Stimulated activated CD4-positive, alpha-beta T cell treated with anti-CD3 and anti-CD28 coated beads, Interleukin-4, amount 100 ng/mL, for 48 hours (primary cell): ENCODE data around the gene ABITRAM.
"Not testable (repeated sequence)": the region's sequence is repeated elsewhere in the genome, so short reads cannot be mapped to it uniquely, and the experiment has no call there.

Experiments used
- DNase-seq, 2 donors: peaks; one replicate each; pipeline ENCODE4 v3.0.0-alpha.2; 2020; ENCODE audit warnings: low read depth in 2 of 2

Gene ABITRAM

GRCh38 chr9:108934323-108934893 lies at the start of gene ABITRAM:
TSS of gene ABITRAM (plus strand) at chr9:108934400. CDS start at chr9:108934487, 87 bp downstream.
- DNase-seq: peak; percentile 58 to 63

GRCh38 chr9:108884701-108885100 lies 49.5 kb upstream of the ABITRAM start:
- DNase-seq: no peak

DNA sequence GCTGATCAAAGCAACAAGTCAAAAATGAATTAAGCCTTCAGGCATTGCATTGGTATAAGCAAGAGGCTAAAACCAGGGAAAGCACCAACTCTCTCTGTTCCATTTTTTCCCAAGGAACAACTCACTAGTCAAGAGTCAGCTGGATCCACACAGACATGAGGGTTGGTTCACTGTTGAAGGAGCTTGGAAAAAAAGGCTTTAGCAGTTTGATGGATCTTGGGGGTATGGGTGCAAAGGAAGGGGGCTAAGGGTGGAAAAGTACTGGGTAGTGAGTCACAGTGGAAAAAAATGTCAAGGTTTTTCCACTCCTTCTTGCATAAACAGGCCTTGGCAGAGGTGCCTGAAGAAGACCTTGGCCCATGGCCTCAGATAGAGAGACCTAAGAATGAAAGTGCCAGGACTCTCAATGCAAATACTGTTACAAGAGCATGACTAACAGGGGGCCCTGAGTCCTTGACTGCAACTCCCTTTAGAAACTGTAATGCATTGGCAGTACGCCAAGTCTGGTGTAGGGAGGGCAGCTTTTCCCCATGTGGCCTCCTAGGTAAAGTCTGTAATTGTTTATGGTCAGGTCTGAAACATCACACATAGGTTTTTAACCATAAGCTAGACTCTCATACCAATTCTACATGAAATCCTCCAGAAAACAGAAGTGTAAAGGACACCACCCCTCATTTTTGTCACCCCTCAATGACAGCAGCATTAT lies 48.4 kb upstream of the ABITRAM start:
- DNase-seq: peak; percentile 47 to 54

DNA sequence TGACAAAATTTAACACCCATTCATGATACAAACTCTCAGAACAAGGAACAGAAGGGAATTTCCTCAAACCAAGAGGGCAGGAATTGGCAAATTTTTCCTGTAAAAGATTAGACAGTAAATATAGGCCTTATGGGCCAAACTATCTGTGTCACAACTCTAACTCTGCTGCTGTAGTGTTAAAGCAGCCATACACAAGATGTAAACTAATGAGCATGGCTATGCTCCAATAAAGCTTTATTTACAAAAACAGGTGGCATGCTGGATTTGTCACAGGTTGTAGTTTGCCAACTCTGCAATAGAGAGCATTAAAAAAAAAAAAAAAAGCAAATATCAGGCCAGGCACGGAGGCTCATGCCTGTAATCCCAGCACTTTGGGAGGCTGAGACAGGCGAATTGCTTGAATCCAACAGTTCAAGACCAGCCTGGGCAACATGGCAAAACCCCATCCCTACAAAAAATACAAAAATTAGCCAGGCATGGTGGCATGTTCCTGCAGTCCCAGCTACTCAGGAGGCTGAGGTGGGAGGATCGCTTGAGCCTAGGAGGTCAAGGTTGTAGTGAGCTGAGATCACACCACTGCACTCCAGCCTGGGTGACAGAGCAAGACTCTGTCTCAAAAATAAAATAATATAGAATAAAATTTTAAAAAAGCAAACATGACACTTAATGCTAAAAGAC lies 47.5 kb upstream of the ABITRAM start:
- DNase-seq: not testable (repeated sequence)

DNA sequence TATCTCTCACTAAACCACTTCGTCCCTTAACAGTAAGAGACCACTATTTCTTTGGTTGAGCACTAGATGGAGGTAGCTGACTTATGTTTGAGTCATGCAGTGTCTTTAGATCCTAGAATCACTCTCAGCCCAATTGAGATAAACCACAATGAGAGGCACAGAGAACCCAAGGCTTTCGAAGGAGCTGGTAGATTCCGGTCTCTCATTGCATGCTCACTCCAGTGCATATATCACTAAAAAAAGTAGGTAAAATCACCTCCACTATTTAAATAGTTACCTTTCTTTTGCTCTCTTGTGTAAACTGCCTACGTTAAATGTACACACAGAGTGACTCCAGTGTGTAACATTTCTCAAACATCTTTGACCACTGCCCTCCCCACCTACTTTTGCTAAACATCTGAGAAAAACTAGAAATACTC lies 44.5 kb upstream of the ABITRAM start:
- DNase-seq: no peak

- DNase-seq: no peak
Measured at GRCh38 chr9:108894225-108894997, 39.8 kb upstream of the ABITRAM start.

GRCh38 chr9:108897324-108898096 lies 36.7 kb upstream of the ABITRAM start:
- DNase-seq: no peak

DNA sequence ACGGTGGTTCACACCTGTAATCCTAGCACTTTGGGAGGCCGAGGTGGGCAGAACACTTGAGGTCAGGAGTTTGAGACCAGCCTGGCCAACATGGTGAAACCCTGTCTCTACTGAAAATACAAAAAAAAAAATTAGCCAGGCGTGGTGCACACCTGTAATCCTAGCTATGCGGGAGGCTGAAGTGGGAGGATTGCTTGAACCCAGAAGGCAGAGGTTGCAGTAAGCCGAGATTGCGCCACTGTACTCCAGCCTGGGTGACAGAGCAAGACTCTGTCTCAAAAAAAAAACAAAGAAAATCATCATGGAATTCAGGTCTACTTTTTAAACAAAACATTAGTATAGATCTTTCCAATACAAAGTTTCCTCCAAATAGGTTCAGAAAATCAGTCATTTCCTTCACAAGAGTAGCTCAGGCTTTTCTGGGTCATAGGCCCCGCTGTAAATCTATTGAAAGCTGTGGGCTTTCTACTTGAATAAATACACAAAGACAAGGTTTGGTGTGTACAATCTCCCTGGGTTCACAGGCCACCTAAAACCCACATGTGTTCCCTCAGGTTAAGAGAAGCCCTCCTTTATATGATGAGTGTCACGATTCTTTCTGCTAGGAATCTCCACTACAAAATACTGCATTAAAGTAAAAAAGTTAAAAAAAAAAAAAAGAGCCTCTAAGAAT lies 35.0 kb upstream of the ABITRAM start:
- not testable (repeated sequence) for DNase-seq

GRCh38 chr9:108900176-108900575 lies 34.0 kb upstream of the ABITRAM start:
- DNase-seq: no peak

DNA sequence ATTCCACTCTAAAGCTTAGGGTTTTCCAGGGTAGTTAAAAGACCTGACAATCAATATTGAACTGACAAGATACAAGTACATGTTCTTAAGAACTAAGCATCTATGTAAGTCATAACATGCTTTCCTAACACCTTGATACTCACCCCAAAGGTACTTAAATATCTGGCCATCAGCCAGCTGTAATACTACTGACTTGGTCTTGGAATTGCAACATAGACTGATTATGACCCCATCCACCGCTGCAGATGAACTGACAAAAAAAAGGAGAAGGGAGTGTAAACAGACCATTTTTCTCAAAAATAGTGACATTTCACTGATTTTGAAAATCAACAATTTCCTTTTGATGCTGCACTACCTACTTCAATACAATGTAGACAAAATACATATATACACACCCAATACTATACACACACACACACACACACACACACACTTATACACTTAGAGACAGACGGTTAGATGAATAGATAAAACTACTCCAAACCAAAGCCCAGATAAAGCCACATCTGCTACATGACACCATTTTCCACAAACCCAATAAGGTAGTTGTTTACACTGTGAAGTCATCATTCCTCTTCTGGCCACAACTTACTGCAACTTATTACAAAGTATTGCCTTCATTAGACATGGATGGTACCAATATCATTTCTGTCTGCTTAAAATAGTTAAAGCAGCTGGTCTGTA lies 30.6 kb upstream of the ABITRAM start:
- DNase-seq: no peak

GRCh38 chr9:108904161-108904560 lies 30.0 kb upstream of the ABITRAM start:
- DNase-seq: no peak

GRCh38 chr9:108905494-108905893 lies 28.7 kb upstream of the ABITRAM start:
- DNase-seq: no peak

DNA sequence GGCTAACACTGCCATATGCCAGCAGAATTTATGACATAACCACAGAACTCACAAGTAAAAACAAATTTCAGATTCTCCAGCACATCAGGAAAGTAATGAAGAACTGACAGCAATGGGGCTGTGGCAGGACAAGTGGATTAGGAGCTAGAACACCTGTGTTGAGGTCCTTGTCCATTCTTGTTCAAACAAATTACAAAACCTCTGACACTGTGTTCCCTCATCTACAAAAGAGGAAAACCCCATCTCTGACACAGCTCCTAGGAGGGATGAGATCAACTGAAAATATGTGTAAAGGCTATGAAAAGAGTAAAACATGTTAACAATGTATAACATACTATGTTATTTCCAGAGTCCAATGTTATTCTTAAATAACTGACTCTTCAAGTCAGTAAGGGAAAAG lies 23.8 kb upstream of the ABITRAM start:
- no peak for DNase-seq

DNA sequence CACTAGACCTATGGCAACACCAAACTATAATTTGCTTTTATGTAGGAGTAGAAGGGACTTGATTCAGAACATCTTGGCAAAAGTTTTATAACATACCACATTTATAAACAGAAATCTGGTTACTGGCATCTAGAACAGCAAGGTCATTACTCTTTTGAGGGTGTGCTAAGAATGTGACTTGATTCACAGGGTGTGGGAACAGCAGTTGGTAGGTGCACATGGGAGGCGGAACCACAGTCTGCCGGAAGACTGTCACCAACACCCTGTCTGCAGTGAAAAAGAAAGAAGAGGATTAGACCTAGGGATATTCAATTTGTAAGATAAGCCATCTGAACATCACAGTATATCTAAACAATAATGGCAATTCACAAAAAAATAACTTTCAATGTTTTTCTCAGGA lies 23.3 kb upstream of the ABITRAM start:
- no peak for DNase-seq

- no peak for DNase-seq
Measured at GRCh38 chr9:108911820-108912219, 22.4 kb upstream of the ABITRAM start.

DNA sequence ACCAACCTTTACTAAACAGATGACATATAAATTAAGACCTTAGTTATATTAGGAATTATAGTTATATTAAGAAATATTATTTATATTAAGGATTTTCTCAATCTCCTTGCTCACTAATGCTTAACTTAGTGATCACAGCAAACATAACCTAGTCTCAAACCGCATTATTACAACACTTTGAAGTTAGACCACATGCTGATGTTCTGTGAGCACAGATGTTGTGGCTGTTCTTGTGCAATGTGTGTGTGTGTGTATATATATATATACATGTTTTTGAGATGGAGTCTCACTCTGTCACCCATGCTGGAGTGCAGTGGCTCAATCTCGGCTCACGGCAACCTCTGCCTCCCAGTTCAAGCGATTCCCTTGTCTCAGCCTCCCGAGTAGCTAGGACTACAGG lies 20.8 kb upstream of the ABITRAM start:
- DNase-seq: no peak

DNA sequence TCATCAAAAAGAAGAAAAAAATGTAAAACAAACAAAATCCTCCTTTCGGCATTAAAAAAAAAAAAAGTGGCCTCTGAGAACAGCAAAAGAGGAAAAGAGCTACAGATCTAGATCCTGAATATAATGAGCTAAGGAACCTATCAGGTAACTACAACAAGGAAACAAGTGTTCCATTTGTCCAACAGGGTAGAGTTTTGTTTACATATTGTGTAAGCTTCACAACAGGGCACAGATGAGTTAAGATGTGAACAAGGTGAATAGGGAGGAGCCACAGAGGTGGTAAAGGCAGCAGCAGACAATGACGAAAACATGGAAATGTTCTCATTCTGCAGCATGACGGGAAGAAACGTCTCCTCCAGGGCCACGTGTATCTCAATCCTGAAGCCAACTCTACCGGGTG lies 14.7 kb upstream of the ABITRAM start:
- no peak for DNase-seq

- DNase-seq: not testable (repeated sequence)
Measured at GRCh38 chr9:108920401-108920800, 13.8 kb upstream of the ABITRAM start.

DNA sequence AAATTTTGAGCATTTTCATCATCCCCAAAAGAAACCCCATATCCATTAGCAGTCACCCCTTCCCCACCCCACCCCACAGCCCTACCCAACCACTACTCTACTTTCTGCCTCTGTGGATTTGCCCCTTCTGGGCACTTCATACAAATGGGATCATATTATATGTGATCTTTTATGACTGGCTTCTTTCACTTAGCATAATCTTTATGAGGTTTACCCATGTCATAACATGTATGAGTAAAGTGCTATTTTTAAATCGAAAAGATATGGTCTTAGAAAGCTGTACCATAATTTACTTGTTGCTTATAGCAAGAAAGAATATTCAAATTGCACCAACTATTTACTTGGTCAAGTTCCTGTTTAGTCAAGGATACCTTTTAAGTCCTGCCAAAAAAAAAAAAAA lies 13.0 kb upstream of the ABITRAM start:
- DNase-seq: no peak

- no peak for DNase-seq
Measured at GRCh38 chr9:108924466-108924865, 9.7 kb upstream of the ABITRAM start.
